Left ventricle myocardium superior (tissue), 1 donor: ENCODE results near the gene HOXD8. TPM values are rescaled to one million over a fixed set of nuclear protein-coding genes. Genes with fewer than 3 reads are reported as not detected.

Source experiments
- ATAC-seq: fragments of 200-7000 bp; cut with Tn5 transposase; one replicate; pipeline ENCODE4 v1.9.1; 2020; ENCODE audit warnings: mild to moderate bottlenecking, moderate library complexity
- DNase-seq: peaks from one replicate; pipeline ENCODE4 v3.0.0-alpha.2; 2020
- intact Hi-C: fragments of 100-400 bp; cut with micrococcal nuclease; formaldehyde crosslinking; loops from one replicate; pipeline ENCODE4 v1.11.0; 2022
- total RNA-seq: library from RNA; stranded (reverse); fragmentation: NEBNext Ultra II Directional; extraction: Animal tissue kit (Norgen Biotek cat#: 25700); gene quantifications from one replicate; pipeline ENCODE4 v1.2.1, GENCODE V29; 2021
- donor health status: DM: no; HTN: yes; CAD: no; lungs with severe emphysema.

HOXD8 gene
- total RNA-seq, 1 donor from 2014 or later = 0.92 TPM

- ATAC-seq = no peak
- intact Hi-C loops = no loop called here
- DNase-seq = no peak
Measured at GRCh38 chr2:176099728-176100546, 29.6 kb upstream of the HOXD8 start, which contains the start of gene HOXD12. TSS of gene HOXD12 (plus strand) at chr2:176099795. CDS start at chr2:176099802, 7 bp downstream.

GRCh38 chr2:176100547-176101140 is 28.9 kb upstream of the HOXD8 start:
- intact Hi-C loops = no loop called here
- ATAC-seq (no peak), DNase-seq (no peak)

GRCh38 chr2:176101216-176101830 is 28.2 kb upstream of the HOXD8 start:
- DNase-seq = no peak
- ATAC-seq = no peak
- intact Hi-C loops = no loop called here

- ATAC-seq (no peak), DNase-seq (no peak)
- intact Hi-C loops = no loop called here
Measured at GRCh38 chr2:176101842-176102241, 27.7 kb upstream of the HOXD8 start.

- ATAC-seq (no peak), DNase-seq (no peak)
- intact Hi-C loops = no loop called here
Measured at GRCh38 chr2:176102309-176102866, 27.1 kb upstream of the HOXD8 start.

- DNase-seq (no peak), ATAC-seq (no peak)
- intact Hi-C loops = no loop called here
Measured at GRCh38 chr2:176103194-176103593, 26.3 kb upstream of the HOXD8 start.

- intact Hi-C loops = no loop called here
- no peak for DNase-seq
- no peak for ATAC-seq
Measured at GRCh38 chr2:176103742-176104315, 25.7 kb upstream of the HOXD8 start.

GRCh38 chr2:176104316-176105077 is 25.0 kb upstream of the HOXD8 start:
- intact Hi-C loops = no loop called here
- ATAC-seq (no peak), DNase-seq (no peak)

GRCh38 chr2:176105078-176105729 is 24.3 kb upstream of the HOXD8 start:
- intact Hi-C loops = no loop called here
- no peak for DNase-seq

GRCh38 chr2:176105730-176106580 is 23.6 kb upstream of the HOXD8 start:
- ATAC-seq = no peak
- DNase-seq = no peak
- intact Hi-C loops = no loop called here

More at GRCh38 chr2:176105078-176105729, 24.3 kb upstream of the HOXD8 start:
- ATAC-seq = no peak

GRCh38 chr2:176106581-176107539 is 22.6 kb upstream of the HOXD8 start, which contains the start of gene HOXD11:
TSS of gene HOXD11 (plus strand) at chr2:176107280. CDS start at chr2:176107356, 76 bp downstream.
- DNase-seq = no peak
- intact Hi-C loops = no loop called here
- ATAC-seq = no peak

- ATAC-seq = no peak
- DNase-seq = no peak
- intact Hi-C loops = no loop called here
Measured at GRCh38 chr2:176107731-176108181, 21.7 kb upstream of the HOXD8 start.

GRCh38 chr2:176109192-176109901 is 20.2 kb upstream of the HOXD8 start:
- ATAC-seq (no peak), DNase-seq (no peak)
- intact Hi-C loops = no loop called here

- DNase-seq (no peak), ATAC-seq (no peak)
- intact Hi-C loops = no loop called here
Measured at GRCh38 chr2:176109946-176110345, 19.6 kb upstream of the HOXD8 start.

- DNase-seq (no peak), ATAC-seq (no peak)
- intact Hi-C loops = no loop called here
Measured at GRCh38 chr2:176110415-176111308, 18.8 kb upstream of the HOXD8 start.
